GM12892 (cell line): ENCODE data around the gene PLEKHM1.

Source experiments
- POLR2AphosphoS5 ChIP-seq: IDR thresholded peaks from 2 replicates; pipeline ENCODE4 v1.6.1; 2011; ENCODE audit warnings: low read depth, low read length, control low read depth
- TAF1 ChIP-seq: IDR thresholded peaks from 2 replicates; pipeline ENCODE4 v1.6.1; 2011; ENCODE audit warnings: low read depth, mild to moderate bottlenecking, control low read depth, low read length, borderline replicate concordance

- no peak for TF ChIP-seq TAF1
- no peak for TF ChIP-seq POLR2AphosphoS5
Observed at GRCh38 chr17:45441526-45442310, 48.8 kb downstream of the PLEKHM1 start.
